GM23338 (cell line): ENCODE data around the gene WNT2B. TPM values are rescaled to one million over a fixed set of nuclear protein-coding genes. Genes with fewer than 3 reads are reported as not detected.

Experiments used
- ATAC-seq: fragments of 200-7000 bp; cut with Tn5 transposase; 3 replicates; pipeline ENCODE4 v1.9.1; 2020
- DNase-seq: peaks from one replicate; pipeline ENCODE4 v3.0.0-alpha.2; 2015; ENCODE audit warnings: low spot score
- H2AFZ ChIP-seq: fragments of 200-600 bp; sonication (generic); 2 replicates; pipeline ENCODE4 v1.8.0; 2016; ENCODE audit warnings: antibody characterized with exemption, mild to moderate bottlenecking, moderate library complexity
- H3F3A ChIP-seq: fragments of 200-600 bp; sonication (generic); replicated peaks from 2 replicates; pipeline ENCODE4 v1.8.0; 2017; ENCODE audit warnings: antibody characterized with exemption, mixed run types, low read depth
- H3K27ac ChIP-seq: fragments of 200-600 bp; sonication (generic); 2 replicates; pipeline ENCODE4 v1.6.1; 2016; ENCODE audit warnings: low read depth
- H3K27me3 ChIP-seq: fragments of 200-600 bp; sonication (generic); 2 replicates; pipeline ENCODE4 v1.8.0; 2016; ENCODE audit warnings: mild to moderate bottlenecking, mixed run types, moderate library complexity; ENCODE audit not compliant: insufficient read depth
- H3K36me3 ChIP-seq: fragments of 200-600 bp; sonication (generic); 2 replicates; pipeline ENCODE4 v1.8.0; 2016; ENCODE audit warnings: mild to moderate bottlenecking; ENCODE audit not compliant: insufficient read depth
- H3K4me1 ChIP-seq: fragments of 200-600 bp; sonication (generic); 2 replicates; pipeline ENCODE4 v1.8.0; 2016; ENCODE audit warnings: mild to moderate bottlenecking, moderate library complexity; ENCODE audit not compliant: insufficient read depth
- H3K4me2 ChIP-seq: fragments of 200-600 bp; sonication (generic); 2 replicates; pipeline ENCODE4 v1.7.1; 2017; ENCODE audit warnings: mixed run types
- H3K4me3 ChIP-seq: fragments of 200-600 bp; sonication (generic); 2 replicates; pipeline ENCODE4 v1.6.1; 2016; ENCODE audit warnings: mixed run types
- H3K79me2 ChIP-seq: fragments of 200-600 bp; sonication (generic); replicated peaks from 2 replicates; pipeline ENCODE4 v1.8.0; 2017; ENCODE audit warnings: mild to moderate bottlenecking; ENCODE audit not compliant: insufficient read depth
- H3K9me2 ChIP-seq: fragments of 200-600 bp; sonication (generic); 2 replicates; pipeline ENCODE4 v1.8.0; 2017; ENCODE audit not compliant: insufficient read depth
- H4K20me1 ChIP-seq: fragments of 200-600 bp; sonication (generic); replicated peaks from 2 replicates; pipeline ENCODE4 v1.8.0; 2017; ENCODE audit warnings: mild to moderate bottlenecking; ENCODE audit not compliant: insufficient read depth
- H3K27ac Mint-ChIP-seq: 2 replicates; pipeline ENCODE4 v1.8.0; 2020; ENCODE audit warnings: inconsistent platforms, mild to moderate bottlenecking, moderate library complexity, mixed read lengths
- H3K27me3 Mint-ChIP-seq: 3 replicates; pipeline ENCODE4 v1.8.0; 2022; ENCODE audit warnings: low read depth, mild to moderate bottlenecking, moderate library complexity, mixed read lengths, inconsistent platforms; ENCODE audit not compliant: insufficient read depth, poor library complexity
- H3K36me3 Mint-ChIP-seq: 3 replicates; pipeline ENCODE4 v1.8.0; 2021; ENCODE audit warnings: low read depth, mild to moderate bottlenecking, inconsistent platforms, moderate library complexity, mixed read lengths
- H3K4me1 Mint-ChIP-seq: 3 replicates; pipeline ENCODE4 v1.8.0; 2020; ENCODE audit warnings: mild to moderate bottlenecking, inconsistent platforms, mixed read lengths
- H3K4me3 Mint-ChIP-seq: 3 replicates; pipeline ENCODE4 v1.8.0; 2021; ENCODE audit warnings: moderate library complexity, mild to moderate bottlenecking, inconsistent platforms, mixed read lengths
- H3K9me3 Mint-ChIP-seq: 3 replicates; pipeline ENCODE4 v1.8.0; 2020; ENCODE audit warnings: moderate library complexity, mild to moderate bottlenecking, inconsistent platforms, mixed read lengths
- CREB1 ChIP-seq: fragments of 250-450 bp; sonication (Bioruptor Pico); IDR thresholded peaks from 2 replicates; pipeline ENCODE4 v1.5.0; 2020; ENCODE audit warnings: low read depth, mild to moderate bottlenecking, moderate library complexity
- EZH2 ChIP-seq: fragments of 200-600 bp; sonication (generic); IDR thresholded peaks from one replicate; pipeline ENCODE4 v1.8.0; 2017; ENCODE audit warnings: antibody characterized with exemption, mild to moderate bottlenecking, low read depth; ENCODE audit not compliant: unreplicated experiment
- EZH2phosphoT487 ChIP-seq: fragments of 200-600 bp; sonication (generic); IDR thresholded peaks from one replicate; pipeline ENCODE4 v1.8.1; 2018; ENCODE audit warnings: antibody characterized with exemption; ENCODE audit not compliant: unreplicated experiment
- NANOG ChIP-seq: IDR thresholded peaks from 2 replicates; pipeline ENCODE4 v1.6.1; 2016; ENCODE audit warnings: antibody characterized with exemption, borderline replicate concordance
- POLR2AphosphoS5 ChIP-seq: IDR thresholded peaks from 2 replicates; pipeline ENCODE4 v1.6.1; 2016; ENCODE audit warnings: antibody characterized with exemption, low read depth
- STAT1 ChIP-seq: IDR thresholded peaks from one replicate; pipeline ENCODE4 v1.6.1; 2016; ENCODE audit warnings: antibody characterized with exemption; ENCODE audit not compliant: unreplicated experiment
- ZNF114 ChIP-seq: fragments of 250-450 bp; sonication (Bioruptor Pico); IDR thresholded peaks from 2 replicates; pipeline ENCODE4 v1.5.0; 2020; ENCODE audit warnings: mild to moderate bottlenecking, moderate library complexity
- polyA plus RNA-seq: library from polyadenylated mRNA; unstranded; fragments of >200 nt; fragmentation: Nextera tagmentation; extraction: Ambion mirVana; gene quantifications from 2 replicates; pipeline ENCODE4 v1.2.1, GENCODE V29; 2016
- total RNA-seq: library from RNA; depleted of rRNA; stranded (reverse); fragments of >200 nt; shearing (Covaris generic); gene quantifications from 2 replicates; pipeline ENCODE4 v1.2.3, GENCODE V29; 2014
- TF ChIP-seq, protein P1 (sequence below): IDR thresholded peaks from one replicate; pipeline ENCODE4 v1.6.1; 2018; ENCODE audit warnings: antibody characterized with exemption; ENCODE audit not compliant: unreplicated experiment
- TF ChIP-seq, protein P2 (sequence below): fragments of 250-450 bp; sonication (Bioruptor Pico); IDR thresholded peaks from 2 replicates; pipeline ENCODE4 v1.5.0; 2020; ENCODE audit warnings: mild to moderate bottlenecking, moderate library complexity
- TF ChIP-seq, protein P3 (sequence below): IDR thresholded peaks from 2 replicates; pipeline ENCODE4 v1.6.1; 2016; ENCODE audit warnings: antibody characterized with exemption
- TF ChIP-seq, protein P4 (sequence below), 2 experiments: fragments of 200-600 bp in 1 of 2; sonication (generic) in 1 of 2; conservative IDR thresholded peaks; 2 replicates each; pipeline versions ENCODE4 v1.5.1 to v1.6.1; 2016 to 2017; ENCODE audit warnings: antibody characterized with exemption in 2 of 2, low read depth in 2 of 2, mild to moderate bottlenecking in 2 of 2, moderate library complexity in 1 of 2

Gene WNT2B
- total and polyA plus RNA-seq, 2 experiments from 2014 or later = 0.50 to 0.90 TPM

DNA sequence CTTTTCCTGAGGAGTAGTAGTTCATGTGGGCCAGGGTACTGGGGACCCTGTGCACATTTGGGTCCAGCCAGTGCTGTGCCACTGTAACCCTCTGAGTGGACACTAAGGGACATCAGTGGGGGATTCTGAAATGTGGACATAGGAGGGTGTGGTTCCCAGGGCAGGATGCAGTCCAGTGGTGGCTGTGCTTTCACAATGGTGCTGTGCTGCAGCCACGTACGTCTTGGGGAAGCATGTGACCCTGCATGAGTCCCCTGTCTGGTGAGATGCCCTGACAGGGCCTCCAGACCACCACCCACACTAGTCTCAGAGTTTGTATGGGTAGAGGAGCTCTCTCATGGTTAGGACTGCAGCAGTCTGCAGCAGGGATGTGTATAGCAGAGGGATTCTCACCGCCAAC, 37.8 kb upstream of the WNT2B start:
- Histone ChIP-seq H3F3A (no peaks in the 10 kb centered on the region), H3K36me3 (no peaks in the 10 kb centered on the region), H3K4me2 (no peak overlapping the region), H3K27ac (no peak overlapping the region), H3K79me2 (no peaks in the 10 kb centered on the region), H4K20me1 (no peaks in the 10 kb centered on the region), H3K27me3 (peaks cover 11% of the 10 kb centered on the region), H2AFZ (no peak overlapping the region), H3K4me1 (peaks cover 4% of the 10 kb centered on the region; the same call in 1 of the 2 replicates), H3K9me2 (no peaks in the 10 kb centered on the region), H3K4me3 (no peak overlapping the region)
- peaks cover 8% of the 10 kb centered on the region for H3K27me3 Mint-ChIP-seq
- ATAC-seq (no peak), DNase-seq (no peak)
- no peak overlapping the region for H3K4me3 Mint-ChIP-seq
- no peak overlapping the region for H3K27ac Mint-ChIP-seq
- H3K4me1 Mint-ChIP-seq = peaks cover 19% of the 10 kb centered on the region
- H3K36me3 Mint-ChIP-seq = no peaks in the 10 kb centered on the region; the same call in 2 of the 3 replicates
- H3K9me3 Mint-ChIP-seq = peaks cover 3% of the 10 kb centered on the region; the same call in 2 of the 3 replicates
- TF ChIP-seq, protein P1, sequence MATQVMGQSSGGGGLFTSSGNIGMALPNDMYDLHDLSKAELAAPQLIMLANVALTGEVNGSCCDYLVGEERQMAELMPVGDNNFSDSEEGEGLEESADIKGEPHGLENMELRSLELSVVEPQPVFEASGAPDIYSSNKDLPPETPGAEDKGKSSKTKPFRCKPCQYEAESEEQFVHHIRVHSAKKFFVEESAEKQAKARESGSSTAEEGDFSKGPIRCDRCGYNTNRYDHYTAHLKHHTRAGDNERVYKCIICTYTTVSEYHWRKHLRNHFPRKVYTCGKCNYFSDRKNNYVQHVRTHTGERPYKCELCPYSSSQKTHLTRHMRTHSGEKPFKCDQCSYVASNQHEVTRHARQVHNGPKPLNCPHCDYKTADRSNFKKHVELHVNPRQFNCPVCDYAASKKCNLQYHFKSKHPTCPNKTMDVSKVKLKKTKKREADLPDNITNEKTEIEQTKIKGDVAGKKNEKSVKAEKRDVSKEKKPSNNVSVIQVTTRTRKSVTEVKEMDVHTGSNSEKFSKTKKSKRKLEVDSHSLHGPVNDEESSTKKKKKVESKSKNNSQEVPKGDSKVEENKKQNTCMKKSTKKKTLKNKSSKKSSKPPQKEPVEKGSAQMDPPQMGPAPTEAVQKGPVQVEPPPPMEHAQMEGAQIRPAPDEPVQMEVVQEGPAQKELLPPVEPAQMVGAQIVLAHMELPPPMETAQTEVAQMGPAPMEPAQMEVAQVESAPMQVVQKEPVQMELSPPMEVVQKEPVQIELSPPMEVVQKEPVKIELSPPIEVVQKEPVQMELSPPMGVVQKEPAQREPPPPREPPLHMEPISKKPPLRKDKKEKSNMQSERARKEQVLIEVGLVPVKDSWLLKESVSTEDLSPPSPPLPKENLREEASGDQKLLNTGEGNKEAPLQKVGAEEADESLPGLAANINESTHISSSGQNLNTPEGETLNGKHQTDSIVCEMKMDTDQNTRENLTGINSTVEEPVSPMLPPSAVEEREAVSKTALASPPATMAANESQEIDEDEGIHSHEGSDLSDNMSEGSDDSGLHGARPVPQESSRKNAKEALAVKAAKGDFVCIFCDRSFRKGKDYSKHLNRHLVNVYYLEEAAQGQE = no peak
- no peak for TF ChIP-seq POLR2AphosphoS5
- TF ChIP-seq STAT1 = no peak
- TF ChIP-seq EZH2 = no peak
- TF ChIP-seq, protein P2, sequence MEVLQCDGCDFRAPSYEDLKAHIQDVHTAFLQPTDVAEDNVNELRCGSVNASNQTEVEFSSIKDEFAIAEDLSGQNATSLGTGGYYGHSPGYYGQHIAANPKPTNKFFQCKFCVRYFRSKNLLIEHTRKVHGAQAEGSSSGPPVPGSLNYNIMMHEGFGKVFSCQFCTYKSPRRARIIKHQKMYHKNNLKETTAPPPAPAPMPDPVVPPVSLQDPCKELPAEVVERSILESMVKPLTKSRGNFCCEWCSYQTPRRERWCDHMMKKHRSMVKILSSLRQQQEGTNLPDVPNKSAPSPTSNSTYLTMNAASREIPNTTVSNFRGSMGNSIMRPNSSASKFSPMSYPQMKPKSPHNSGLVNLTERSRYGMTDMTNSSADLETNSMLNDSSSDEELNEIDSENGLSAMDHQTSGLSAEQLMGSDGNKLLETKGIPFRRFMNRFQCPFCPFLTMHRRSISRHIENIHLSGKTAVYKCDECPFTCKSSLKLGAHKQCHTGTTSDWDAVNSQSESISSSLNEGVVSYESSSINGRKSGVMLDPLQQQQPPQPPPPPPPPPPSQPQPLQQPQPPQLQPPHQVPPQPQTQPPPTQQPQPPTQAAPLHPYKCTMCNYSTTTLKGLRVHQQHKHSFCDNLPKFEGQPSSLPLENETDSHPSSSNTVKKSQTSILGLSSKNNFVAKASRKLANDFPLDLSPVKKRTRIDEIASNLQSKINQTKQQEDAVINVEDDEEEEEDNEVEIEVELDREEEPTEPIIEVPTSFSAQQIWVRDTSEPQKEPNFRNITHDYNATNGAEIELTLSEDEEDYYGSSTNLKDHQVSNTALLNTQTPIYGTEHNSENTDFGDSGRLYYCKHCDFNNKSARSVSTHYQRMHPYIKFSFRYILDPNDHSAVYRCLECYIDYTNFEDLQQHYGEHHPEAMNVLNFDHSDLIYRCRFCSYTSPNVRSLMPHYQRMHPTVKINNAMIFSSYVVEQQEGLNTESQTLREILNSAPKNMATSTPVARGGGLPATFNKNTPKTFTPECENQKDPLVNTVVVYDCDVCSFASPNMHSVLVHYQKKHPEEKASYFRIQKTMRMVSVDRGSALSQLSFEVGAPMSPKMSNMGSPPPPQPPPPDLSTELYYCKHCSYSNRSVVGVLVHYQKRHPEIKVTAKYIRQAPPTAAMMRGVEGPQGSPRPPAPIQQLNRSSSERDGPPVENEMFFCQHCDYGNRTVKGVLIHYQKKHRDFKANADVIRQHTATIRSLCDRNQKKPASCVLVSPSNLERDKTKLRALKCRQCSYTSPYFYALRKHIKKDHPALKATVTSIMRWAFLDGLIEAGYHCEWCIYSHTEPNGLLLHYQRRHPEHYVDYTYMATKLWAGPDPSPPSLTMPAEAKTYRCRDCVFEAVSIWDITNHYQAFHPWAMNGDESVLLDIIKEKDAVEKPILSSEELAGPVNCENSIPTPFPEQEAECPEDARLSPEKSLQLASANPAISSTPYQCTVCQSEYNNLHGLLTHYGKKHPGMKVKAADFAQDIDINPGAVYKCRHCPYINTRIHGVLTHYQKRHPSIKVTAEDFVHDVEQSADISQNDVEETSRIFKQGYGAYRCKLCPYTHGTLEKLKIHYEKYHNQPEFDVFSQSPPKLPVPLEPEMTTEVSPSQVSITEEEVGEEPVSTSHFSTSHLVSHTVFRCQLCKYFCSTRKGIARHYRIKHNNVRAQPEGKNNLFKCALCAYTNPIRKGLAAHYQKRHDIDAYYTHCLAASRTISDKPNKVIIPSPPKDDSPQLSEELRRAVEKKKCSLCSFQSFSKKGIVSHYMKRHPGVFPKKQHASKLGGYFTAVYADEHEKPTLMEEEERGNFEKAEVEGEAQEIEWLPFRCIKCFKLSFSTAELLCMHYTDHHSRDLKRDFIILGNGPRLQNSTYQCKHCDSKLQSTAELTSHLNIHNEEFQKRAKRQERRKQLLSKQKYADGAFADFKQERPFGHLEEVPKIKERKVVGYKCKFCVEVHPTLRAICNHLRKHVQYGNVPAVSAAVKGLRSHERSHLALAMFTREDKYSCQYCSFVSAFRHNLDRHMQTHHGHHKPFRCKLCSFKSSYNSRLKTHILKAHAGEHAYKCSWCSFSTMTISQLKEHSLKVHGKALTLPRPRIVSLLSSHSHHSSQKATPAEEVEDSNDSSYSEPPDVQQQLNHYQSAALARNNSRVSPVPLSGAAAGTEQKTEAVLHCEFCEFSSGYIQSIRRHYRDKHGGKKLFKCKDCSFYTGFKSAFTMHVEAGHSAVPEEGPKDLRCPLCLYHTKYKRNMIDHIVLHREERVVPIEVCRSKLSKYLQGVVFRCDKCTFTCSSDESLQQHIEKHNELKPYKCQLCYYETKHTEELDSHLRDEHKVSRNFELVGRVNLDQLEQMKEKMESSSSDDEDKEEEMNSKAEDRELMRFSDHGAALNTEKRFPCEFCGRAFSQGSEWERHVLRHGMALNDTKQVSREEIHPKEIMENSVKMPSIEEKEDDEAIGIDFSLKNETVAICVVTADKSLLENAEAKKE = no peak
- TF ChIP-seq, protein P3, sequence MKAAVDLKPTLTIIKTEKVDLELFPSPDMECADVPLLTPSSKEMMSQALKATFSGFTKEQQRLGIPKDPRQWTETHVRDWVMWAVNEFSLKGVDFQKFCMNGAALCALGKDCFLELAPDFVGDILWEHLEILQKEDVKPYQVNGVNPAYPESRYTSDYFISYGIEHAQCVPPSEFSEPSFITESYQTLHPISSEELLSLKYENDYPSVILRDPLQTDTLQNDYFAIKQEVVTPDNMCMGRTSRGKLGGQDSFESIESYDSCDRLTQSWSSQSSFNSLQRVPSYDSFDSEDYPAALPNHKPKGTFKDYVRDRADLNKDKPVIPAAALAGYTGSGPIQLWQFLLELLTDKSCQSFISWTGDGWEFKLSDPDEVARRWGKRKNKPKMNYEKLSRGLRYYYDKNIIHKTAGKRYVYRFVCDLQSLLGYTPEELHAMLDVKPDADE = no peak
- TF ChIP-seq EZH2phosphoT487 = no peak
- no peak for TF ChIP-seq CREB1 (CRISPR knock-in tag)
- TF ChIP-seq, protein P4, sequence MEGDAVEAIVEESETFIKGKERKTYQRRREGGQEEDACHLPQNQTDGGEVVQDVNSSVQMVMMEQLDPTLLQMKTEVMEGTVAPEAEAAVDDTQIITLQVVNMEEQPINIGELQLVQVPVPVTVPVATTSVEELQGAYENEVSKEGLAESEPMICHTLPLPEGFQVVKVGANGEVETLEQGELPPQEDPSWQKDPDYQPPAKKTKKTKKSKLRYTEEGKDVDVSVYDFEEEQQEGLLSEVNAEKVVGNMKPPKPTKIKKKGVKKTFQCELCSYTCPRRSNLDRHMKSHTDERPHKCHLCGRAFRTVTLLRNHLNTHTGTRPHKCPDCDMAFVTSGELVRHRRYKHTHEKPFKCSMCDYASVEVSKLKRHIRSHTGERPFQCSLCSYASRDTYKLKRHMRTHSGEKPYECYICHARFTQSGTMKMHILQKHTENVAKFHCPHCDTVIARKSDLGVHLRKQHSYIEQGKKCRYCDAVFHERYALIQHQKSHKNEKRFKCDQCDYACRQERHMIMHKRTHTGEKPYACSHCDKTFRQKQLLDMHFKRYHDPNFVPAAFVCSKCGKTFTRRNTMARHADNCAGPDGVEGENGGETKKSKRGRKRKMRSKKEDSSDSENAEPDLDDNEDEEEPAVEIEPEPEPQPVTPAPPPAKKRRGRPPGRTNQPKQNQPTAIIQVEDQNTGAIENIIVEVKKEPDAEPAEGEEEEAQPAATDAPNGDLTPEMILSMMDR (conservative IDR thresholded peaks at IDR 0.05; ENCODE audit: low read depth in 2 of 2) = no peak
- TF ChIP-seq ZNF114 = no peak
- no peak for TF ChIP-seq NANOG
